ENCODE measurements around the gene TBC1D1. TPM values are rescaled to one million over a fixed set of nuclear protein-coding genes. Genes with fewer than 3 reads are reported as not detected.

TBC1D1 gene
- total and polyA plus RNA-seq, 2 of the 8 experiments (the other 6 are each of a cell fraction or from before 2014, with no cell fraction given) = 96.9 to 162 TPM

DNA sequence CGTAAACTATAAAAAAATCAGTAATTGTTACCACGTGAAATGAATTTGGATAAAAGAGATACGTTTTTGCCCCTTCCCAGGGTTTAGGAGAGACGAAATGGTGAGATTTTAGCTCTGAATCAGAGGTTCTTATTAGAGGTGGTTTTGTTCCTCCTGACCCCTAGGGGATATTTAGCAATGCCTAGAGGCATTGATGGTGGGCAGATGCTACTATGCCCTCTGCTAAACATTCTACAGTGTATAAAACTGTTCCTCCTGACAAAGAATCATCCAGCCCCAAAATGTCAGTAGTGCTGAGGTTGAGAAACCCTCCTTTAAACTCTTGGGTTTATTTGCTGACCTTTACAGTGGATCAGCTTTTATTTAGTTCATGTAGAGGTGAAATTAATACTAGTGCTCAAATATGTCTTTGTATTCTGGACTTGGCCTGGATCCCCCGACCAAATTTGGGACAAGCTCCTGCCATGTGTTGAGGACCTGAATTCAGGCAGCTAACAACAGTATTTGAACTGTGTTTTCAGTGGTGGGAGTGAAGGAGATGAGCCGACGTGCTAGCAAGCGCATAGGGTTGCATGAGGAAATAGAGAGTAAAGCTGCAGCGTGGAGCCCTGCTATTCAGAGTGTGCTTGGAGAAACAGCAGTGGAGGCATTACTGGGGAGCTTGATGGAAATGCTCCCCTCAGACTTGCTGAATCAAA is 195.4 kb downstream of the TBC1D1 start (continued):
- TF ChIP-seq CREB1 (IDR thresholded peaks at IDR 0.05) (no peak), JUND (IDR thresholded peaks at IDR 0.05; ENCODE audit: low read length) (no peak), NRF1 (IDR thresholded peaks at IDR 0.05; ENCODE audit: low read depth, low read length) (no peak), CTBP2 (IDR thresholded peaks at IDR 0.05; ENCODE audit: borderline replicate concordance, insufficient read depth, insufficient read length, low read length) (no peak), CHD1 (IDR thresholded peaks at IDR 0.05; ENCODE audit: low read depth, low read length) (no peak), TEAD4 (IDR thresholded peaks at IDR 0.05; ENCODE audit: low read depth, low read length) (no peak), JUN (IDR thresholded peaks at IDR 0.05; ENCODE audit: low read depth, low read length) (no peak), RAD21 (IDR thresholded peaks at IDR 0.05 in 1 of 2, conservative IDR thresholded peaks at IDR 0.05 in 1 of 2; ENCODE audit: low read depth in 2 of 2, low read length in 2 of 2) (no peak), FOSL1 (IDR thresholded peaks at IDR 0.05; ENCODE audit: insufficient read depth, low read depth, low read length) (no peak)
